ENCODE data around the gene SLC5A9. TPM values are rescaled to one million over a fixed set of nuclear protein-coding genes. Genes with fewer than 3 reads are reported as not detected.

SLC5A9 gene
- total RNA-seq, 1 experiment from 2014 or later = not detected

DNA sequence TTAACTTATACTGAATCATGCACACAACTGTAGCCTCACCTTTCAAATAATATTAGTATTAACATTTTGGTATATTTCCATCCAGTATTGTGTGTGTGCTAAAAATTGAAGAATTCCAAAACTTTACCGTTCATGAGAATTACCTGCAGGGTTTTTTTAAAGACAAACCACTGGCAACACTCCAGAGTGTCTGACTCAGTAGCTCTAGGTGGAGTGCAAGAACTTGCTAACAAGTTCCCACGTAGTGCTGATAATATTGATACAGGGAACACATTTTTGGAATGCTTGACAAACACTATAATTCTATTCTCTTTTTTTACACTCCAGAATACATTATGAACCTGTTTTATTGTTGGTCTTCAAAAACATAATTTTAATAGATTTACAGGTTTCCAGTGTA lies 27.7 kb upstream of the SLC5A9 start:
- H3K4me1 ChIP-seq (ENCODE audit: insufficient read depth, low read length) = no peaks in the 10 kb centered on the region
- H2BK20ac ChIP-seq (ENCODE audit: low read depth, low read length, poor library complexity, severe bottlenecking) = no peak overlapping the region
- H3K14ac ChIP-seq (ENCODE audit: insufficient read depth, low read length) = no peak overlapping the region
- no peaks in the 10 kb centered on the region for H4K20me1 ChIP-seq (ENCODE audit: control insufficient read depth, insufficient read depth, insufficient read length)
- no peaks in the 10 kb centered on the region for H3K79me2 ChIP-seq (ENCODE audit: insufficient read depth, low read length)
- WGBS (ENCODE audit: extremely low coverage, insufficient read length, low lambda C conversion rate) = no CpG with 5 or more reads among the region's 2 CpGs
- H3K9me3 ChIP-seq (ENCODE audit: control insufficient read depth, low read depth, low read length) = peaks cover 13% of the 10 kb centered on the region
- no peak overlapping the region for H4K5ac ChIP-seq (ENCODE audit: insufficient read length, low read depth, low read length)
- Mint-ChIP-seq H3K9me3 (peaks cover 30 to 32% of the 10 kb centered on the region in 2 experiments), H3K4me1 (peaks cover 0 to under 1% of the 10 kb centered on the region in 2 experiments; a peak in 2 of 4 replicates), H3K4me3 (no peak overlapping the region), H3K27ac (no peak overlapping the region), H3K36me3 (ENCODE audit: insufficient read depth in 1 of 3, low read depth in 3 of 3) (peaks cover 5 to 17% (median 8%) of the 10 kb centered on the region in 3 experiments; a peak in 6 of 7 replicates), H3K27me3 (ENCODE audit: low read depth) (peaks cover 11% of the 10 kb centered on the region)
- no peak overlapping the region for H4K91ac ChIP-seq (ENCODE audit: insufficient read length, low read depth, low read length)
- no peak overlapping the region for H3K18ac ChIP-seq (ENCODE audit: insufficient read length, low read depth, low read length)
- no peak overlapping the region for H2BK15ac ChIP-seq (ENCODE audit: low read depth, low read length)
- no peak for DNase-seq
- no peak overlapping the region for H2AFZ ChIP-seq (ENCODE audit: low read length)
- H3T11ph ChIP-seq (ENCODE audit: low read length) = no peak overlapping the region
- H2AK5ac ChIP-seq (ENCODE audit: insufficient read length, low read length) = no peak overlapping the region
- H3K4me2 ChIP-seq (ENCODE audit: insufficient read depth, insufficient read length, low read length) = no peak overlapping the region
- no peaks in the 10 kb centered on the region for H3K79me1 ChIP-seq (ENCODE audit: insufficient read depth, low read depth, low read length, poor library complexity, severe bottlenecking)
- H3K4ac ChIP-seq (ENCODE audit: low read depth, low read length) = no peak overlapping the region
- H3K23me2 ChIP-seq (ENCODE audit: insufficient read length, low read depth, low read length, poor library complexity, severe bottlenecking) = no peaks in the 10 kb centered on the region
- no peak overlapping the region for H3K23ac ChIP-seq (ENCODE audit: insufficient read length, low read depth, low read length)
- TF ChIP-seq, protein P1, sequence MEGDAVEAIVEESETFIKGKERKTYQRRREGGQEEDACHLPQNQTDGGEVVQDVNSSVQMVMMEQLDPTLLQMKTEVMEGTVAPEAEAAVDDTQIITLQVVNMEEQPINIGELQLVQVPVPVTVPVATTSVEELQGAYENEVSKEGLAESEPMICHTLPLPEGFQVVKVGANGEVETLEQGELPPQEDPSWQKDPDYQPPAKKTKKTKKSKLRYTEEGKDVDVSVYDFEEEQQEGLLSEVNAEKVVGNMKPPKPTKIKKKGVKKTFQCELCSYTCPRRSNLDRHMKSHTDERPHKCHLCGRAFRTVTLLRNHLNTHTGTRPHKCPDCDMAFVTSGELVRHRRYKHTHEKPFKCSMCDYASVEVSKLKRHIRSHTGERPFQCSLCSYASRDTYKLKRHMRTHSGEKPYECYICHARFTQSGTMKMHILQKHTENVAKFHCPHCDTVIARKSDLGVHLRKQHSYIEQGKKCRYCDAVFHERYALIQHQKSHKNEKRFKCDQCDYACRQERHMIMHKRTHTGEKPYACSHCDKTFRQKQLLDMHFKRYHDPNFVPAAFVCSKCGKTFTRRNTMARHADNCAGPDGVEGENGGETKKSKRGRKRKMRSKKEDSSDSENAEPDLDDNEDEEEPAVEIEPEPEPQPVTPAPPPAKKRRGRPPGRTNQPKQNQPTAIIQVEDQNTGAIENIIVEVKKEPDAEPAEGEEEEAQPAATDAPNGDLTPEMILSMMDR (conservative IDR thresholded peaks at IDR 0.05) = no peak
- H4K8ac ChIP-seq (replicated peaks; ENCODE audit: insufficient read length, low read depth, low read length) = no peak overlapping the region
- no peak overlapping the region for H2BK12ac ChIP-seq (ENCODE audit: insufficient read length, low read depth, low read length)
- no peak overlapping the region for H3K27ac ChIP-seq (ENCODE audit: insufficient read length, low read depth, low read length)
- no peaks in the 10 kb centered on the region for H3K27me3 ChIP-seq (ENCODE audit: insufficient read depth, low read length)
- no peak overlapping the region for H2BK120ac ChIP-seq (ENCODE audit: low read depth, low read length, poor library complexity, severe bottlenecking)
- no peak overlapping the region for H3K56ac ChIP-seq (ENCODE audit: insufficient read length, low read depth, low read length)
- H3K9ac ChIP-seq (ENCODE audit: extremely low read depth, insufficient read length, low read length) = no peak overlapping the region
- no peak overlapping the region for H2BK5ac ChIP-seq (ENCODE audit: insufficient read length, low read length)

All from H9 (cell line).